ENCODE measurements around the gene CDKN2B. TPM values are rescaled to one million over a fixed set of nuclear protein-coding genes. Genes with fewer than 3 reads are reported as not detected.
"Not testable (repeated sequence)": the region's sequence is repeated elsewhere in the genome, so short reads cannot be mapped to it uniquely, and the experiment has no call there.

The CDKN2B gene
- total RNA-seq (2021; ENCODE audit: unreplicated experiment) (0.05 TPM), Bru-seq, nascent RNA (percentile 14 among the genes with signal in this experiment), BruChase-seq, experiment 1, labeled RNA remaining after a 2-hour chase (percentile 20 among the genes with signal in this experiment), BruChase-seq, experiment 2, labeled RNA remaining after a 6-hour chase (percentile 11 among the genes with signal in this experiment)
- polyA plus RNA-seq (2012; ENCODE audit: insufficient read length), result not detected
- long read RNA-seq, result 0 reads

- in situ Hi-C loops (cut with HindIII; ENCODE audit: low pct_unique_long_range_greater_than_20kb, low sequenced_read_pairs), result no loop called here
- BruUV-seq (replicated peaks), result no TSS peak
- H3K4me1 ChIP-seq (ENCODE audit: control insufficient read depth, insufficient read depth, low read length), result no peaks in the 10 kb centered on the region
- ChIA-PET CTCF (no interaction called here), POLR2A (no interaction called here)
- DNase-seq (ENCODE audit: low read depth, low spot score) (no peak), ATAC-seq (no peak)
- H3K36me3 ChIP-seq (ENCODE audit: control insufficient read depth, insufficient read depth, low read length), result no peaks in the 10 kb centered on the region; the same call in 1 of the 2 replicates
- H3K27me3 ChIP-seq (ENCODE audit: control insufficient read depth, insufficient read depth, low read length), result no peaks in the 10 kb centered on the region
- TF ChIP-seq REST (IDR thresholded peaks at IDR 0.05; ENCODE audit: insufficient read depth in 1 of 2, low read depth in 2 of 2, low read length in 1 of 2) (no peak), SIN3A (IDR thresholded peaks at IDR 0.05; ENCODE audit: borderline replicate concordance, insufficient read depth, low read depth, low read length) (no peak), TCF7L2 (IDR thresholded peaks at IDR 0.05; ENCODE audit: low read depth, low read length) (no peak), CTCF (IDR thresholded peaks at IDR 0.05) (no peak), POLR2AphosphoS5 (IDR thresholded peaks at IDR 0.05; ENCODE audit: low read depth, low read length) (no peak)
- no peaks in the 10 kb centered on the region for H3K9me3 ChIP-seq (ENCODE audit: control insufficient read depth, insufficient read depth, low read depth, low read length)
- intact Hi-C loops (cut with micrococcal nuclease; ENCODE audit: unreplicated experiment), result no loop called here
- H3K4me3 ChIP-seq (ENCODE audit: low read depth in 2 of 2, low read length in 2 of 2), result peak within 1 kb of the TSS in 1 of 2 experiments; percentile 35; a peak in 1 of 4 replicates
- H3K27ac ChIP-seq (ENCODE audit: low read length), result no peak within 1 kb of the TSS
Measured at GRCh38 chr9:22008717-22009505, at the start of gene CDKN2B. CDKN2B (minus strand) TSS chr9:22009305; CDS start chr9:22008953, 352 bp downstream.

- CTCF ChIA-PET; H3K9me3 ChIP-seq (ENCODE audit: control insufficient read depth, insufficient read depth, low read depth, low read length); BruUV-seq (replicated peaks); H3K27me3 ChIP-seq (ENCODE audit: control insufficient read depth, insufficient read depth, low read length); H3K36me3 ChIP-seq (ENCODE audit: control insufficient read depth, insufficient read depth, low read length); DNase-seq (ENCODE audit: low read depth, low spot score); H3K4me3 ChIP-seq (ENCODE audit: low read depth in 2 of 2, low read length in 2 of 2); in situ Hi-C loops (cut with HindIII; ENCODE audit: low pct_unique_long_range_greater_than_20kb, low sequenced_read_pairs); H3K27ac ChIP-seq (ENCODE audit: low read length); ATAC-seq; intact Hi-C loops (cut with micrococcal nuclease; ENCODE audit: unreplicated experiment); POLR2A ChIA-PET; H3K4me1 ChIP-seq (ENCODE audit: control insufficient read depth, insufficient read depth, low read length): not testable (repeated sequence)
Measured at GRCh38 chr9:22057972-22058371, 48.9 kb upstream of the CDKN2B start.

- DNase-seq (ENCODE audit: low read depth, low spot score) (no peak), ATAC-seq (no peak)
- in situ Hi-C loops (cut with HindIII; ENCODE audit: low pct_unique_long_range_greater_than_20kb, low sequenced_read_pairs), result no loop called here
- ChIA-PET CTCF (no interaction called here), POLR2A (no interaction called here)
- TF ChIP-seq POLR2AphosphoS5 (IDR thresholded peaks at IDR 0.05; ENCODE audit: low read depth, low read length) (no peak), SIN3A (IDR thresholded peaks at IDR 0.05; ENCODE audit: borderline replicate concordance, insufficient read depth, low read depth, low read length) (no peak), REST (IDR thresholded peaks at IDR 0.05; ENCODE audit: insufficient read depth in 1 of 2, low read depth in 2 of 2, low read length in 1 of 2) (no peak), CTCF (IDR thresholded peaks at IDR 0.05) (no peak), TCF7L2 (IDR thresholded peaks at IDR 0.05; ENCODE audit: low read depth, low read length) (no peak)
- intact Hi-C loops (cut with micrococcal nuclease; ENCODE audit: unreplicated experiment), result no loop called here
- Histone ChIP-seq H3K9me3 (ENCODE audit: control insufficient read depth, insufficient read depth, low read depth, low read length) (no peaks in the 10 kb centered on the region), H3K4me3 (ENCODE audit: low read depth in 2 of 2, low read length in 2 of 2) (no peak overlapping the region), H3K4me1 (ENCODE audit: control insufficient read depth, insufficient read depth, low read length) (no peaks in the 10 kb centered on the region), H3K36me3 (ENCODE audit: control insufficient read depth, insufficient read depth, low read length) (no peaks in the 10 kb centered on the region), H3K27me3 (ENCODE audit: control insufficient read depth, insufficient read depth, low read length) (no peaks in the 10 kb centered on the region), H3K27ac (ENCODE audit: low read length) (no peak overlapping the region)
- no TSS peak for BruUV-seq (replicated peaks)
Measured at GRCh38 chr9:22056402-22056801, 47.3 kb upstream of the CDKN2B start.
